ENCODE results near the gene PAWR.

PAWR gene

GRCh38 chr12:79676579-79676978 lies 14.2 kb downstream of the PAWR start:
- H3K27me3 Mint-ChIP-seq: peaks cover 8% of the 10 kb centered on the region
- H3K36me3 Mint-ChIP-seq (ENCODE audit: low read depth): no peaks in the 10 kb centered on the region
- no peak for DNase-seq
- H3K27ac Mint-ChIP-seq: no peak overlapping the region
- no peak overlapping the region for H3K4me3 Mint-ChIP-seq
- H3K4me1 Mint-ChIP-seq: peaks cover 3% of the 10 kb centered on the region
- H3K9me3 Mint-ChIP-seq: no peaks in the 10 kb centered on the region
- no peak for ATAC-seq

- H3K9me3 Mint-ChIP-seq: no peaks in the 10 kb centered on the region
- no peak overlapping the region for H3K27ac Mint-ChIP-seq
- H3K4me3 Mint-ChIP-seq: no peak overlapping the region
- no peaks in the 10 kb centered on the region for H3K36me3 Mint-ChIP-seq (ENCODE audit: low read depth)
- H3K27me3 Mint-ChIP-seq: peaks cover 8% of the 10 kb centered on the region
- DNase-seq: no peak
- ATAC-seq: no peak
- H3K4me1 Mint-ChIP-seq: peaks cover 3% of the 10 kb centered on the region
These were observed 16.1 kb downstream of the PAWR start for GRCh38 chr12:79674629-79675028.

- DNase-seq: no peak
- no peak for ATAC-seq
- Mint-ChIP-seq H3K9me3 (no peaks in the 10 kb centered on the region), H3K4me1 (peaks cover 3% of the 10 kb centered on the region), H3K27ac (no peak overlapping the region), H3K27me3 (peaks cover 8% of the 10 kb centered on the region), H3K36me3 (ENCODE audit: low read depth) (no peaks in the 10 kb centered on the region), H3K4me3 (no peak overlapping the region)
These were observed 17.4 kb downstream of the PAWR start for GRCh38 chr12:79673354-79673753.

GRCh38 chr12:79668113-79668512 lies 22.7 kb downstream of the PAWR start:
- H3K27ac Mint-ChIP-seq: no peak overlapping the region
- H3K27me3 Mint-ChIP-seq: peaks cover 5% of the 10 kb centered on the region
- H3K4me3 Mint-ChIP-seq: no peak overlapping the region
- ATAC-seq (no peak), DNase-seq (no peak)
- no peaks in the 10 kb centered on the region for H3K4me1 Mint-ChIP-seq
- H3K9me3 Mint-ChIP-seq: no peaks in the 10 kb centered on the region
- no peaks in the 10 kb centered on the region for H3K36me3 Mint-ChIP-seq (ENCODE audit: low read depth)

- DNase-seq (no peak), ATAC-seq (no peak)
- Mint-ChIP-seq H3K9me3 (no peaks in the 10 kb centered on the region), H3K27ac (no peak overlapping the region), H3K4me1 (no peaks in the 10 kb centered on the region), H3K36me3 (ENCODE audit: low read depth) (no peaks in the 10 kb centered on the region), H3K27me3 (no peaks in the 10 kb centered on the region), H3K4me3 (no peak overlapping the region)
These were observed 25.4 kb downstream of the PAWR start for GRCh38 chr12:79665212-79665887.

GRCh38 chr12:79664518-79664917 lies 26.2 kb downstream of the PAWR start:
- Mint-ChIP-seq H3K9me3 (no peaks in the 10 kb centered on the region), H3K27ac (no peak overlapping the region), H3K4me3 (no peak overlapping the region), H3K36me3 (ENCODE audit: low read depth) (no peaks in the 10 kb centered on the region), H3K4me1 (no peaks in the 10 kb centered on the region), H3K27me3 (no peaks in the 10 kb centered on the region)
- ATAC-seq (no peak), DNase-seq (no peak)

- Mint-ChIP-seq H3K27ac (no peak overlapping the region), H3K27me3 (no peaks in the 10 kb centered on the region), H3K4me1 (no peaks in the 10 kb centered on the region), H3K4me3 (no peak overlapping the region), H3K9me3 (no peaks in the 10 kb centered on the region), H3K36me3 (ENCODE audit: low read depth) (no peaks in the 10 kb centered on the region)
- DNase-seq (no peak), ATAC-seq (no peak)
These were observed 28.5 kb downstream of the PAWR start for GRCh38 chr12:79662046-79662811.

GRCh38 chr12:79661629-79662028 lies 29.1 kb downstream of the PAWR start:
- Mint-ChIP-seq H3K4me1 (no peaks in the 10 kb centered on the region), H3K36me3 (ENCODE audit: low read depth) (no peaks in the 10 kb centered on the region), H3K9me3 (no peaks in the 10 kb centered on the region), H3K27me3 (no peaks in the 10 kb centered on the region), H3K27ac (no peak overlapping the region), H3K4me3 (no peak overlapping the region)
- DNase-seq (no peak), ATAC-seq (no peak)

- Mint-ChIP-seq H3K9me3 (no peaks in the 10 kb centered on the region), H3K4me1 (no peaks in the 10 kb centered on the region), H3K4me3 (no peak overlapping the region), H3K27me3 (no peaks in the 10 kb centered on the region), H3K36me3 (ENCODE audit: low read depth) (no peaks in the 10 kb centered on the region), H3K27ac (no peak overlapping the region)
- ATAC-seq: no peak
- DNase-seq: no peak
These were observed 30.8 kb downstream of the PAWR start for GRCh38 chr12:79659961-79660431.

- Mint-ChIP-seq H3K36me3 (ENCODE audit: low read depth) (no peaks in the 10 kb centered on the region), H3K4me3 (no peak overlapping the region), H3K27ac (no peak overlapping the region), H3K27me3 (no peaks in the 10 kb centered on the region), H3K9me3 (no peaks in the 10 kb centered on the region), H3K4me1 (no peaks in the 10 kb centered on the region)
- DNase-seq: no peak
- ATAC-seq: no peak
These were observed 32.5 kb downstream of the PAWR start for GRCh38 chr12:79658221-79658620.

GRCh38 chr12:79657136-79657535 lies 33.6 kb downstream of the PAWR start:
- Mint-ChIP-seq H3K4me3 (no peak overlapping the region), H3K36me3 (ENCODE audit: low read depth) (no peaks in the 10 kb centered on the region), H3K27me3 (no peaks in the 10 kb centered on the region), H3K4me1 (no peaks in the 10 kb centered on the region), H3K27ac (no peak overlapping the region), H3K9me3 (no peaks in the 10 kb centered on the region)
- ATAC-seq (no peak), DNase-seq (no peak)

GRCh38 chr12:79655036-79655435 lies 35.7 kb downstream of the PAWR start:
- ATAC-seq (no peak), DNase-seq (no peak)
- Mint-ChIP-seq H3K4me3 (no peak overlapping the region), H3K36me3 (ENCODE audit: low read depth) (no peaks in the 10 kb centered on the region), H3K27me3 (no peaks in the 10 kb centered on the region), H3K9me3 (no peaks in the 10 kb centered on the region), H3K4me1 (no peaks in the 10 kb centered on the region), H3K27ac (no peak overlapping the region)

GRCh38 chr12:79652521-79652920 lies 38.2 kb downstream of the PAWR start:
- Mint-ChIP-seq H3K9me3 (no peaks in the 10 kb centered on the region), H3K4me1 (no peaks in the 10 kb centered on the region), H3K36me3 (ENCODE audit: low read depth) (no peaks in the 10 kb centered on the region), H3K4me3 (no peak overlapping the region), H3K27me3 (no peaks in the 10 kb centered on the region), H3K27ac (no peak overlapping the region)
- ATAC-seq (no peak), DNase-seq (no peak)

- Mint-ChIP-seq H3K4me1 (no peaks in the 10 kb centered on the region), H3K9me3 (no peaks in the 10 kb centered on the region), H3K4me3 (no peak overlapping the region), H3K27ac (no peak overlapping the region), H3K27me3 (no peaks in the 10 kb centered on the region), H3K36me3 (ENCODE audit: low read depth) (no peaks in the 10 kb centered on the region)
- ATAC-seq: no peak
- DNase-seq: no peak
These were observed 40.3 kb downstream of the PAWR start for GRCh38 chr12:79650440-79650839.

- DNase-seq (no peak), ATAC-seq (no peak)
- Mint-ChIP-seq H3K27ac (no peak overlapping the region), H3K36me3 (ENCODE audit: low read depth) (no peaks in the 10 kb centered on the region), H3K9me3 (no peaks in the 10 kb centered on the region), H3K4me3 (no peak overlapping the region), H3K4me1 (no peaks in the 10 kb centered on the region), H3K27me3 (no peaks in the 10 kb centered on the region)
These were observed 41.9 kb downstream of the PAWR start for GRCh38 chr12:79648881-79649280.
